Ascending aorta (tissue), 2 donors: ENCODE results near the gene UBR1. TPM values are rescaled to one million over a fixed set of nuclear protein-coding genes. Genes with fewer than 3 reads are reported as not detected.

Experiments
- DNase-seq, 2 donors: peaks; one replicate each; pipeline ENCODE4 v3.0.0-alpha.2; 2019; ENCODE audit warnings: low spot score in 2 of 2
- H3K27ac ChIP-seq, 2 donors: fragments of 200-600 bp; sonication (generic); one replicate each; pipeline ENCODE4 v1.5.1; 2016 to 2017; ENCODE audit warnings: mild to moderate bottlenecking in 1 of 2
- H3K27me3 ChIP-seq: fragments of 200-600 bp; sonication (generic); one replicate; pipeline ENCODE4 v1.5.1; 2017
- H3K36me3 ChIP-seq, 2 donors: fragments of 200-600 bp; sonication (generic); one replicate each; pipeline ENCODE4 v1.5.1; 2016
- H3K4me1 ChIP-seq, 2 donors: fragments of 200-600 bp; sonication (generic); one replicate each; pipeline ENCODE4 v1.5.1; 2016 to 2017; ENCODE audit warnings: mild to moderate bottlenecking in 1 of 2
- H3K4me3 ChIP-seq, 2 donors: fragments of 200-600 bp; sonication (generic); one replicate each; pipeline ENCODE4 v1.5.1; 2016 to 2017; ENCODE audit warnings: mild to moderate bottlenecking in 1 of 2
- H3K9me3 ChIP-seq, 2 donors: fragments of 200-600 bp; sonication (generic); one replicate each; pipeline ENCODE4 v1.5.1; 2016
- intact Hi-C: fragments of 100-400 bp; cut with DNase I; formaldehyde crosslinking; loops from one replicate; pipeline ENCODE4 v1.15.1; 2023
- total RNA-seq: library from RNA; depleted of rRNA; stranded (reverse); fragments of >200 nt; gene quantifications from one replicate; pipeline ENCODE4 v1.1.0, GENCODE V29; 2016
- TF ChIP-seq, protein P1 (sequence below), 3 experiments: fragments of 200-600 bp in 2 of 3; fragments of 450-650 bp in 1 of 3; sonication (generic) in 2 of 3; IDR thresholded peaks; one replicate each; pipeline ENCODE4 v1.5.1; 2016 to 2019; ENCODE audit warnings: antibody characterized with exemption in 3 of 3, mild to moderate bottlenecking in 1 of 3, moderate library complexity in 1 of 3

Gene UBR1
- total RNA-seq, 1 donor from 2014 or later = 8.2 TPM

DNA sequence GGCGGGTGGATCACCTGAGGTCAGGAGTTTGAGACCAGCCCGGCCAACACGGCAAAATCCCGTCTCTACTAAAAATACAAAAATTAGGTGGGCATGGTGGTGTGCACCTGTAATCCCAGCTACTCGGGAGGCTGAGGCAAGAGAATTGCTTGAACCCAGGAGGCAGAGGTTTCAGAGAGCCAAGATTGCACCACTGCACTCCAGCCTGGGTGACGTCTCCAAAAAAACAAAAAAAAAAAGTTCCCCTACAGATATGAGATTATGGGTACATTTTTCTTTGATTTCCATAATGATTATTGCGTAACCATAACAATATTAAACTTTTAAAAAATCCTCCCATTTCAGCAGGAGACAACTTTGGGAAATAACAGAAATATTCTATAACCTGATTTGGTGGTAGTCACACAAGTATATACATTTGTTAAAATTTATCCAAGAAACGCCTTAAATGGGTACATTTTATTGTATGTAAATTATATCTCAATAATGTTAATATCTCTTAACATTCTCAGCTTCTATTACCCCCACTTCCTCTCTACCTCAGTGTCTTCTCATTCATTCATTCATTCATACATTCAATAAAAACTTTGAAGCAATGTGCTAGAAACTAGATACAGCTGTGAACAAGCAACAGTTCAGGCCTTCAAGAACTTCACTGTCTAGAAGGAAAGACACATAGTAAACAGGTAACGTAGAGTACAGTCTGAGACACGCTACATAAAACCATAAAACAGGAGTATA is 6.6 kb downstream of the UBR1 start:
- Histone ChIP-seq H3K27ac (no peak overlapping the region), H3K4me1 (peaks cover 0 to 5% of the 10 kb centered on the region in 2 donors), H3K27me3 (no peaks in the 10 kb centered on the region), H3K36me3 (peaks cover 10% of the 10 kb centered on the region in 2 donors), H3K9me3 (no peaks in the 10 kb centered on the region), H3K4me3 (no peak overlapping the region)
- TF ChIP-seq, protein P1, sequence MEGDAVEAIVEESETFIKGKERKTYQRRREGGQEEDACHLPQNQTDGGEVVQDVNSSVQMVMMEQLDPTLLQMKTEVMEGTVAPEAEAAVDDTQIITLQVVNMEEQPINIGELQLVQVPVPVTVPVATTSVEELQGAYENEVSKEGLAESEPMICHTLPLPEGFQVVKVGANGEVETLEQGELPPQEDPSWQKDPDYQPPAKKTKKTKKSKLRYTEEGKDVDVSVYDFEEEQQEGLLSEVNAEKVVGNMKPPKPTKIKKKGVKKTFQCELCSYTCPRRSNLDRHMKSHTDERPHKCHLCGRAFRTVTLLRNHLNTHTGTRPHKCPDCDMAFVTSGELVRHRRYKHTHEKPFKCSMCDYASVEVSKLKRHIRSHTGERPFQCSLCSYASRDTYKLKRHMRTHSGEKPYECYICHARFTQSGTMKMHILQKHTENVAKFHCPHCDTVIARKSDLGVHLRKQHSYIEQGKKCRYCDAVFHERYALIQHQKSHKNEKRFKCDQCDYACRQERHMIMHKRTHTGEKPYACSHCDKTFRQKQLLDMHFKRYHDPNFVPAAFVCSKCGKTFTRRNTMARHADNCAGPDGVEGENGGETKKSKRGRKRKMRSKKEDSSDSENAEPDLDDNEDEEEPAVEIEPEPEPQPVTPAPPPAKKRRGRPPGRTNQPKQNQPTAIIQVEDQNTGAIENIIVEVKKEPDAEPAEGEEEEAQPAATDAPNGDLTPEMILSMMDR (IDR thresholded peaks at IDR 0.05) = no peak
- intact Hi-C loops = no loop called here
- no peak for DNase-seq

DNA sequence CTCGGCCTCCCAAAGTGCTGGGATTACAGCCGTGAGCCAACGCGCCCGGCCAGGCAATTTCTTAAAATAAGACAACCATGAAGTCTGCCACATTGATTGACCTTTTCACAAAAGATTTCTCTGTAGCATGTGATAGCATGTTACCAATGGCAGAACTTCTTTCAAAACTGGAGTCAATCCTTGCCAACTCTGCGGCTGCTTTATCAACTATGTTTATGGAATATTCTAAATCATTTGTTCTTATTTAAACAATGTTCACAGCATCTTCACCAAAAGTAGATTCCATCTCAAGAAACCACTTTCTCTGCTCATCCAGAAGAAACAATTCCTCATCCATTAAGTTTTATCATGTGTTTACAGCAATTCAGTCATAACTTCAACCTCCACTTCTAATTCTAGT is 9.4 kb downstream of the UBR1 start:
- Histone ChIP-seq H3K27me3 (no peaks in the 10 kb centered on the region), H3K9me3 (no peaks in the 10 kb centered on the region), H3K4me3 (no peak overlapping the region), H3K27ac (no peak overlapping the region), H3K4me1 (no peaks in the 10 kb centered on the region), H3K36me3 (peaks cover 10 to 13% of the 10 kb centered on the region in 2 donors)
- TF ChIP-seq, protein P1 (IDR thresholded peaks at IDR 0.05) = no peak
- no peak for DNase-seq
- intact Hi-C loops = no loop called here

DNA sequence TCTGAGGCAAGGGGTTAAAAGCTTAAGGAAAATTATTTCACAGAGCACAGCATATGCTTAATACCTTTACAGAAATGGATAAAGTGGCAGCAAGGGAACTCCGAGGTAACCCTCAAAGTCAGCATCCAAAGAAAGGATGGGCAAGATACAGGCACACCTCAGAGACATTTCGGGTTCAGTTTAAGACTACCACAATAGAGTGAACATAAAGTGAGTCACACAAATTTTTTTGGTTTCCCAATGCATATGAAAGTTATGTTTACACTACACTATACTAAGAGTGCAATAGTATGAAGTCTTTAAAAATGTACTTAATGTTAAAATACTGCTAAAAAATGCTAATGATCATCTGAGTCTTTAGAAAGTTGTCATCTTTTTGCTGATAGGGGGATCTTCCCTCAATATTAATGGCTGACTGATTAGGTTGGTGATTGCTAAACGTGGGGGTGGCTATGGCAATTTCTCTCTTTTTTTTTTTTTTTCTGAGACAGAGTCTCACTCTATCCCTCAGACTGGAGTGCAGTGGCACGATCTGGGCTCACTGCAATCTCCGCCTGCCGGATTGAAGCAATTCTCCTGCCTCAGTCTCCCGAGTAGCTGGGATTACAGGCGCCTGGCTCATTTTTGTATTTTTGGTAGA is 10.0 kb downstream of the UBR1 start:
- TF ChIP-seq, protein P1 (IDR thresholded peaks at IDR 0.05) = no peak
- no peak overlapping the region for H3K4me3 ChIP-seq
- no peaks in the 10 kb centered on the region for H3K27me3 ChIP-seq
- H3K9me3 ChIP-seq = no peaks in the 10 kb centered on the region
- DNase-seq = no peak
- intact Hi-C loops = no loop called here
- H3K4me1 ChIP-seq = no peaks in the 10 kb centered on the region
- H3K36me3 ChIP-seq = peaks cover 10 to 16% of the 10 kb centered on the region in 2 donors
- no peak overlapping the region for H3K27ac ChIP-seq

DNA sequence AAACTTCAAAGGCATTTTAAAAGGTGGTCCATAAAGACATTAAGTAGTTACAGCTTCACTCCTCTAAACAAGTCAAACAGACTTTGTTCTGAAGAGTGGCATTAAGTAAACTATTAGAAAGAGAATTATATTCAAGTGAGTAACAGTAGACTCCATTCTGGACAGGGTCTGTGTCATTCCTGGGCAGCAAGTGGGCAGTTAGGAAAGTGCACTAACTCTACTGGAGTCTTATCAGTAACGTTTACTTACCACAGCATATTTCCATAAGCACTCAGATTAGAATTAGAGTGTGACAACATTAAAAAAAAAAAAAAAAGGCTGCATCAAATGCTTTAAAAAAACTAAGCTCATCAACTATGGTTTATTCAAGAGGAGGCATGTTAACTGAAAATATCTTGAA is 10.6 kb downstream of the UBR1 start:
- intact Hi-C loops = no loop called here
- no peak overlapping the region for H3K27ac ChIP-seq

DNA sequence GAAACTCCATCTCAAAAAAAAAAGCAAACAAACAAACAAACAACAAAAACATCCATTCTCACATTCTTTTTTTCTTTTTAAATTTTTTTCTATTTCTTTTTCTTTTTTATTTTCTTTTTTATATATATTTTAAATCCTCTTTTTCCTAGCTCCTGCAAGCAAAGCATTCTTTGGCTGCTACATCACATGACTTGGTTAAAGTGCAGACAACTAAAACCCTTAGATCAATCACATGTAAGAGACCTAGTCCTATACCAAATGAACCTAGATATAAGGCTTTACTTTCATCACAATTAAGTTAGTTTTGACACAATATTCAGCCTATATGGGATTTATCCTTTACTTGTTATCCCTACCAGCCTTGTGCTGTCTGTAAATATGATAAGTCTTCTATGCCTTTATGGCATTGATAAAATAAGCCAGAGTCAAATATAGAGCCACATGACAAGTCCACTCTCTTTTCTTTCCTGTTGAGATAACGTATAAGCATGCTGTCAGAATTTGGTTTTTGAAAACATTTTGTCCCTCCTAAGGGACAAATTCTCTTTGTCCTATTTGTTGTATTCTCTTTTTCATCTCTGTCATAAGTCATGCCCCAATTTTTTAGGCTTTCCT is 11.3 kb downstream of the UBR1 start:
- TF ChIP-seq, protein P1 (IDR thresholded peaks at IDR 0.05) = no peak
- H3K27me3 ChIP-seq = no peaks in the 10 kb centered on the region
- no peaks in the 10 kb centered on the region for H3K4me1 ChIP-seq
- DNase-seq = no peak
- no peak overlapping the region for H3K27ac ChIP-seq
- peaks cover 0 to 11% of the 10 kb centered on the region in 2 donors for H3K36me3 ChIP-seq
- intact Hi-C loops = no loop called here
- H3K9me3 ChIP-seq = no peaks in the 10 kb centered on the region
- H3K4me3 ChIP-seq = no peak overlapping the region

More for the DNA sequence above, 10.6 kb downstream of the UBR1 start:
- TF ChIP-seq, protein P1 (IDR thresholded peaks at IDR 0.05) = no peak
- Histone ChIP-seq H3K4me1 (no peaks in the 10 kb centered on the region), H3K36me3 (peaks cover 6 to 16% of the 10 kb centered on the region in 2 donors), H3K4me3 (no peak overlapping the region), H3K27me3 (no peaks in the 10 kb centered on the region), H3K9me3 (no peaks in the 10 kb centered on the region)
- no peak for DNase-seq
